GM18520 (cell line): ENCODE data around the gene RPAP3.
A peak's percentile ranks its signal among the peaks of the same experiment; 100 is the strongest.

Source experiments
- ATAC-seq: cut with Tn5 transposase; IDR thresholded peaks from one replicate; pipeline ENCODE4 v1.9.1; 2021; ENCODE audit not compliant: unreplicated experiment

RPAP3 gene

DNA sequence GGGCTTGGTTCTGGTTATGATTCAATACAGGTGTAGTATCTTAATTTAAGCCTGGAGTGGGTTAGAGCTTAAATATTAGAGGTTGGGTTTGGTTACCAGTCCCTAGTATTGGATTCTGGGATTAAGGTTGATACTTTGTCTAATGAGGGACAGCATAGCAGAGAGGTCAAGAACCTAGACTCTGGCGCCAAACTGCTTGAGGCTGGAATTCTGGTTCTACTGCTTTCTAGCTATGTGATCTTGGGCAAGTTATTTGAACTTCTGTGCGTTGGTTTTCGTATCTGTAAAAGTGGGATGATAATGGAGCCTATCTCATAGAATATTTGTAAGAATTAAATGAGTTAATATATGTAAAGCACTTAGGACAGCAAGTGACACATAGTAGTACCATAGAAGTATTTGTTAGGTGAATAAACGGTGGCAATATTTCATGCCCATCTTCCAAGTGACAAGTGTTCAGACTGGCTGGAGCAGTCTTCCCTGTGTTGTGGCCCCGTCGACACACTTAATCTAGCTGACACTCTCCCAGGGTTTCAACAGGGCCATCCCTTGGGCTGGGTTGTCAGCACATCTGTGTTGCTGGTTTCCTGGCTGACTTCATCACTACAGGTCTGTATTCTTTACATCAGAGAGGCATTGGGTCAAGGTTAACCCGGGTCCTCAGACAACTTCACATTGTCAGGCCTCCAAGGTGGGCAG, 16.5 kb upstream of the RPAP3 start:
- ATAC-seq = no peak

DNA sequence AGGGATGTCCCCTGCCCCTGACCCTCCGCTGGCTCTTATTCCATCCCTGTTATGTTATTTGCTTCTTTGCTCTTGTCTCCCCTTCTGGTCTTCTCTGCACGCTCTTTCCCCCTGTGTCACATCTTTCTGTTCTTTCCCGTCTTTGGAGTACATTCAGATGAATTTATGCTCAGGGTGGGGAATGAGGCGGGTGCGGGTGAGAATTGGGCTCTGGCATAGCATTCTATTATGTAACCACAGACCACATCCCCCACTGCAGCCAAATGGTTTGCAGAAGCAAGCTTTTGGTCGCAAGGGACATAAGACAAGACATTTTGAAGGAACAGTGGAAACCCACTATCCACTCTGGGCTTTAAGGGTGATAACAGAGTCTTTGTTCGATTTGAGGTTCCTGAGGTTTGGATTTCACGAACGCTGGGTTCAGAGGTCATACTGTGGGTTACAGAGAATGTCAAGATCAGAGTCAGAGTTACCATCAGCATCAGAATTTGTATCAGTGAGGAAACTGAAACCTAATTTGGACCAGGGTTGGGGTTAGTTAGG, 15.7 kb upstream of the RPAP3 start:
- no peak for ATAC-seq

DNA sequence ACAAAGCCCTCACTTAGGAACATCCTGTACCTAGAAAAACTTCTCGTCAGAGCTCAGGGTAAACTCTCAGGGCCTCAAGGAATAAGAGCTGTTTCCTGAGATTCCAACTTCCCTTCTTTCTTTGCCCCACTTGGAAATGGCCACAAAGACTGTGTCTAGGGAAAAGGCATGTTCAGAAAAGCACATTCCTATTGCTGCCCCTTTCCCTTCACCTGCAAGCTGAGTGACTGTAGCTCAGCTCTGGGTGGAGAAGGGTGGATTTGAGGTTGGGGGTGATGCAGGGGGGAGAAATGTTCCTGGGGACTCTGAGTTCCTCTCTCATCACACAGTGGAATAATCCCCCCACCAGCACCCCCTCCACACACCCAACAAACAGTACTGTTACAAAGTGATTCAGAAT, 12.7 kb upstream of the RPAP3 start:
- no peak for ATAC-seq

DNA sequence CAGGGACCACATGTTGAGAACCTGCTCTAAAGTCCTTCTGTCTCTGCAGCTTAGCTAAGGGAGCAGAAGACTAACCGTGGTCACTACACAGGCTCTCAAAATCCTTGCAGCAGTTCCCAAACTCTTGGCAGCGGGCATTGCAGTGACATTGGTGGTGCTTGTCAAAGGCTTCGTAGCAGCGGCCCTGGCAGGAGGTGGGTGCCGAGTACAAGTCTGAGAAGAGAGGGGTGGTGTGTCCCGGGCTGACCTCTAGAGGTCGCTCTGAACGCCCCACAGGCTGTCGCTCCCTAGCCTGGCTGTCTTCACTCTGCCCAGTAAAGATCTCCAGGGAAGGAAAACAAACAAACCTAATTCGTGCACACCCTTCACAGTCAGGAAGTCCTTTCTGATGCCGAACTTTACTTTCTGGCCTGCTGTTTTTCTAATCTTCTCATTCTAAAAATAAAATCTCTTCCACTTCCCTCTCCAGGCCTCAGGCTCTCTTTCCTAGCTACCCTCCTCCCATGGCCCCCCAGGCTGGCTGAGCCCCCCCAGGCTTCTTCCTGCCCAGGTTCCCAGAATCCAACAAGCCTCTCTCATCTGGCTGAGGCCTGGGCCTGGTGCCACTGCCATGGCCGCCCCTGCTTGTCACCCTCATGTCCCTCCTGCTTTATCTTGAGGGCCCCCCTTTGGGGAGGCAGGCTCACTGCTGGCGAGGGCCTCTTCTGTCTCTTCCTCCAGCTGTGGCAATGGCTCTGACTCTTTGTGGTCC, 11.8 kb upstream of the RPAP3 start:
- no peak for ATAC-seq

DNA sequence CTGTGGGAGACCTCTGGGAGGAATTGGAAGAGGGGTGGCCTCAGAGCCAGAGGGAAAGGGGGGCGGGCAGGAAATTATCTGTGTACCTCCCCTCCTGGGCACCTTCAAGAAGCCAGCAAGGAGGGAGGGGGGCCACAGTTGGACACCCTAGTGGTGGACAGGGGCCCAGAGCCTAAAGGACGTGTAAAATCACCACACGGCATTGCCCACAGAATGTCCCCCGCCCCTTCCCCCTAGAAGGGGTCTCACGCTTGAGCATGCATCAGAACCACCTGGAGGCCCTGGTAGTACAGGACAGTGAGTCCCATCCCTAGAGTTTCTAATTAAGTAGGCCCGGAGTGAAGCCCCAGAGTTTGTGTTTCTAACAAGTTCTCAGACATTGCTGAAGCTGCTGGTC, 11.2 kb upstream of the RPAP3 start:
- ATAC-seq = no peak

DNA sequence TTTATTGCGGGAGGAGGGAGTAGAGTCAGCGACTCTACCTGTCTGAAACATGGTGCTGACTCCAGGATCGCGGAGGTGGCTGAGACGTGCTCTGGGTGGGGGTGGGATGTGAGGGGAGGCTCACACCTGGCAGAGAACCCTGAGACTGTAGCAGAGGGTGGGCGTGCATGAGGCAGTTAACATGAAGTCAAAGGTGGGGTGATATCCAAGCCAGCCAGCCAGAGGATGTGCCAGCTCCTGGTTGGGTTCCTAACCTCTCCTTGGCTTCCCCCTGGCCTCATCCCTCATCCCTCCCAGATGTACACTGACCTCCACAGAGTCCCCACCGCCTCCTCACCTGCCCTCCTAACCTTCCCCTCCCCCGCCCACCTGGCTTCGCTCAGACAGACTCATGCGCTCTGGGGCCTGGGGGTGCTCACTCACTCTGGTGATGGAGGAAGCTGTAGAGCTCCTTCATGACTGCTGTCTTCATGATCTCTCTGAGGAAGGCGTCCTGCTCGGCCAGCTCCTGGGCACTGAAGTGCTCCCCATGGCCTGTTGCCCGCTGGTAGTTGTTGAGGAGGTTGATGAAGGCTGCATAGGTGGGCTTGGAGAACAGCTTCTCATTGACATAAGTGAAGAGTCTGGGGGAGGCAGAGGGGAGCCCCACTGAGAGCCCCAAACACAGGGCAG, 10.2 kb upstream of the RPAP3 start:
- no peak for ATAC-seq

DNA sequence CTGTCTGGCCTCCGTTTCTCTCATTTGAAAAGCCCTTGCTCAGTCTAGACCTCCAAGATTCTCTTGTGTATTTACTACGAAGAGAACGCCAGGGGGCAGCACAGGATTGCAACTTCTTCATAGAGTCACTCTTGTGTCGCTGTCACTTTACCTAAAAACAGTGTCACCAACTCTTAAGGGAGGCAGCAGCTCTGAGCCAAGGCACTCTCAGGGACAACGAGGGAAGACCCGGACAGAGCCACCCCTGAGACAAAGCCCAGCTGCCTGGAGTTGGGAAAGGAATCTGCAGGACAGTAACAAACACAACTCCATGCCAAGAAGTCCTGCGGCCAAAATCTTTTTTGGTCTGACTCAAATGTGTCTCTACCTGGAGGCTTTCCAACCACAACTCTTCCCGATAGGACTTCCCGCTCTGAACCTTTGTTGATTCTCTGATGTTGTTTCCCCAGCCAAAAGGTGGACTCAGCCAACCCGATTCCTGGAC, 9.6 kb upstream of the RPAP3 start:
- ATAC-seq = no peak

DNA sequence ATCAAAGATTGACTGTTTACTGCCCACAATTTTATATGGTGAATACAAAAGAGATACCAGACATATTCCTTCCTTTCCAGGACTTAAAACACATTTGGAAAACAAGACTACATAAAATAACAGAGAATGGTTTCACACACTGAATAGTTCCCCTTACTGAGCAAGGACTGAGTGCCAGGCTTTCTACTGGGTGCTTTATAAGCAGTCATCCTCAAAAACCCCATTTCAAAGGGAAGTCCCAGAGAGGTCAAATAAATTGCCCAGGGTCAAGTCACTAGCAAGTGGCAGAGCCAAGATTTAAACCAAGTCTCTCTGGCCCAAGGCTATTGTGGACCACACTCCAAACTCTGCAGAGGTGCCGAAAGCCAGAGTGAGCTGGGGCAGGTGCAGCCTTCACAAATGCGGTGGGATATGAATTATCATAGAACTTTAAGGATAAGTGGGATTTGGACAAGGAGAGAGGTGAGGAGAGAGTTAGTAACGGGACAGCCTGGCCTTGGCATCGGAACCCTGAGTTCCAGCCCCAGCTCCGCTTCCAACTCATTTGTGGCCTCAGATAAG, 9.1 kb upstream of the RPAP3 start:
- peak; percentile 46 for ATAC-seq

DNA sequence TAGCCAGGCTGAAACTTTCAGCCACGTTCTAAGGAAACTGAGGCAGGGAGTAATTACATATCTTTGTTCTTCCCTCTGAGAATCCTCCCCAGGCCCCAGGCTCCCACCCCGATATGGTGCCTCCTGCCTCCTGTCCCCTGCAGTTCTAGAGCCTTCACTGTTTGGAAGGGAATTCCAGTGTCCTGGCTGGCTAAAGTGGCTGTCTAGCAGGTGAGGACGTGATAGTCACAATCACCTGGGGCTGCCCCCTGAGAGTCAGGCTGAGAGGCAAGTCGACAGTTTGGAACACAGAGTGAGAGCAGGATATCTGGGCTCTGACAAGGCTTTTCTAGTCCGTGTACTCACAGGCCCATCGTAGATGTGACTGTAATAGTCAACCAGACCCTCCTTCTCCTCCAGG, 6.3 kb upstream of the RPAP3 start:
- no peak for ATAC-seq

DNA sequence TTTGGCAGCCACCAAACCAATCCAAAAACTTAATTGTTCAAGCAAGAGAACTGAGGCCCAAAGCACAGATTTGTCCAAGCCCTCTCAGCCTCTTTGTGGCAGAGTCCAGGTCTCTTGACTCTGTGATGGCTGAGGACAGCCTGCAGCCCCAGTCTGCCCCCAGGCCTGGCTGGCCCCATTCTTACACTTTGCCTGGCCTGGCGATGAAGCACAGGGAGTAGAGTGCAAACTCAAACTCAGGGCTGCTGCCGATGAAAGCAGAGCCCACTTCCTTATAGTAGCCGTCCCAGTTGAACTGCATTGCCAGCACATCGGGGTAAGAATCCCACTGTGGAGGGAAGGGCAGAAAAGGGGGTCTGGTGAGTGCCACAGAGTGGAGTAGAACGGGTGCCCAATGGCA, 5.6 kb upstream of the RPAP3 start:
- no peak for ATAC-seq

DNA sequence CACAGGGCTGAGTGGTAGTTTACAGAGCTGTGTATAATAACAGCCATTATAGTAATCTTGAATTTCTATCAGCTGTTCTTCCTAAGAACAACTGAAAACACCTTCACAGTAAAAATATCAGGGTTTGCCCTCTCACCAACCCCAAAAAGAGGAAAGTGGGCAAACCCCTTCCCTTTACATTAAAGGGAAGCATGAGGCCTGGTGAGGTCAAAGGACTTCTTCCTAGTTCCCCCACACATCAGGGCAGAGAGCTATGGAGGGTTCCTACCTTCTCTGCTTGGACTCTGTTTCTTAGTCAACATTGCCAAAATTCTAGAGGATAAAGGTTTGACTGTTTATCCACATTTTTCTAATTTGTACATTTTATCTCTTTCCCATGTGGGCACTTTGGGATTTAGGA, 4.4 kb upstream of the RPAP3 start:
- no peak for ATAC-seq

DNA sequence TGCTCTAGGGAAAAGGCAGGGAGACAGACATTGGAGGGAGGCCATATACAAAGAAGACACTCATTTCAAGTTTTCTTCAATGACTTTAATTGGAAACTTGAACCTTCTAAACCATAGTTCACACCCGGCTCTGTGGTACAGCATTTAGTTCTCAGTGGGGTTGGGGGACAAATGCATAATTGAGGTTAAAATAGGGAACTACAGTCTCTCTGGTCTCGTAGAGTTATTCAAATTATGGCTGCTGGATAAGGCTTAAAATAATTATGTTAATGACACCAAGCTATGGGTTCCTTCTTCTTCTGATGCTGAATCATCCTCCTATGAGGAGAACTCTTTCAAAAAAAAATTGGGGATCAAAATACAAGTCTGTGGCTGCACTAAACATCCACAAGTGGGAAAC, 3.8 kb upstream of the RPAP3 start:
- ATAC-seq = no peak

DNA sequence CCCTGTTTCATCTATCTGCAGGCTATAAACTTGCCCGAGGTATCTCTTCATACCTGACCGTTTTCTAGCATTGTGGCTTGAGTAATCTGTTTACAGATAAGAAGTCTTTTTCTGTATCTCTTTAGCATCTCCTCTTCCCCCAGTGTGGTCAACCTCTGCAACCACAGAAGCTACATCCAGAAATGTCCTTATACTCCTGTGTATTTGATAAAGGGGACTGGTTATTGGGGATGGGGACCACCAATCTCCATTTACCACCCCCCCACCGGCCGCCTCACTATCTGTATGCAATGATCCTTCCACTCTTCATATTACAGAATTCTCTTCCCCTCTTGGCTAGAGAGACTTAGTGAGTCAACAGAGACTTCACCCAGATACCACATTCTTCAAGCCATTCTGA, 3.4 kb upstream of the RPAP3 start:
- no peak for ATAC-seq

DNA sequence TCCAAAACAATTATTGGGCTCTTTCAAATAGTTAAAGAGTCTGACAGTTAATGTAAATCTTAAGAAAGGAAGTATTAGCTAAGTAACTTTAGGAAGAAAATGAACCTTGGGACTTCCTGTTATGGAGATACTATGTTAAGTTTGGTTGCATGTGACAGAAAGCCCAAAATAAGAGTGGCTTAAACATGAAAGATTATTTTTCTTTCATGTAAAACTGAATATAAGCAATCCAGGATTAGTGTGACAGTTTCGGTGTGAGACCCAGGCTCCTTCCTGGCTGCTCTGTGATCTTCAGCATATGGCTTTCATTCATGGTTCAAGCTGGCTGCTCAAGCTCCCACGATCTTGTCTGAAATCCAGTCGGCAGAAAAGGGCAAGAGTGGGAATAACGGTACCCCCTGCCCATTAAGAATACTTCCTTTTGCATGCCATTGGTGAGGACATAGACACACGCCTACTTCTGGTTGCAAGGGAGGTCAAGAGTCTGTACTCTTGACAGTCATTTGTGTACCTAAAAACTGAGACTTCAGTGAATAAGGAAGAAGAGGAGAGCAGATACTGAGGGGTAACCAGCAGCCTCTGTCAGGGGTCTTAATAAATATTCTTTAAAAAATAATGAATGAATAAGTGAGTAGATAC, 2.2 kb upstream of the RPAP3 start:
- no peak for ATAC-seq

DNA sequence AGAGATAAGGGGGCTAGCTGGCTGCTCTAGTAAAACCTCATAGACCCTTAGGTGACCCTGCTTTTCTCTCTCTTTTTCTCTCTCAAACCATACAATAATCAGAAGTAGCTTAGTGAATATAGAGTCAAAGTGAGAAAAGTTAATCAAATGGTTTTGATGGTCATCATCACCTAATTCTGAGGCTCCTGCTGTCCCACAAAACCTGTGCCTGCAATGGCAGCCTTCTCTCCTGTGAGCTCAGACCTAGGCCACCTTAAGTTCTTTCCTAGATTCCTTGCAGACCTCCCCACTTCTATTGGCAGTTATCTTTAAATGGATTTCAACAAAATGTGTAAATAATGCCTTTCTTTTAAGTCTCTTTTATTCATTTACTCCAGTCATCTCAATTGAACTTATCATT, 1.5 kb upstream of the RPAP3 start:
- ATAC-seq = no peak

DNA sequence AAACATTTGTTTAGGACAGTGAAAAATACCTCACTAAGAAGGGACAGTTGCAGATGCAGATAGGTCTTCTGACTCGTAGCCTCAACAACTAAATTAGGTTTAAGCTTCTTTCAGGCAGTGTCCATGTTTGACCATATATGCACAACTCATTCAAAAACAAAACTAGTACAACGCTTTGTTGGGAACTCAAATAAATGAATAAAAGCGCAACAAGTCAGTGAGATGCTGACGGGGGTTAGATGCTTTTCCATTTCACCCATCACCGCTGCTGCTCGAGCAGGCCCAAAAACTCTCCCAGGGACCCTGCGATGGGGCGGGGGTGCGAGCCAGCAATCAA, 633 bp downstream of the RPAP3 start:
- ATAC-seq = no peak

DNA sequence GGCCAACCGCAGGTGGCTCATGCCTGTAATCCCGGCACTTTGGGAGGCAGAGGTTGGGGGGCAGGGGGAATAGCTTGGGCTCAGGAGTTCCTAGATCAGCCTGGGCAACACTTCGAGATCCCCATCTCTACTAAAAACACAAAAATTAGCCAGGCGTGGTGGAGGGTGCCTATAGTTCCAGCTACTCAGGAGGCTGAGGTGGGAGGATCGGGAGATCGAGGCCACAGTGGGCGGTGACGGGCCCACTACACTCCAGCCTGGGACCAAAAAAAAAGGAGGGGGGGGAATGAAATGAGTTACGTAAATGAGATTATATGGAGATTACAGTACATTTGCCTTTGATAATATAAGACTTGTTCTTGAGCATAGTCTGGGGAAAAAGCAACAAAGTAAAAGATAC, 1.1 kb downstream of the RPAP3 start:
- ATAC-seq = no peak

DNA sequence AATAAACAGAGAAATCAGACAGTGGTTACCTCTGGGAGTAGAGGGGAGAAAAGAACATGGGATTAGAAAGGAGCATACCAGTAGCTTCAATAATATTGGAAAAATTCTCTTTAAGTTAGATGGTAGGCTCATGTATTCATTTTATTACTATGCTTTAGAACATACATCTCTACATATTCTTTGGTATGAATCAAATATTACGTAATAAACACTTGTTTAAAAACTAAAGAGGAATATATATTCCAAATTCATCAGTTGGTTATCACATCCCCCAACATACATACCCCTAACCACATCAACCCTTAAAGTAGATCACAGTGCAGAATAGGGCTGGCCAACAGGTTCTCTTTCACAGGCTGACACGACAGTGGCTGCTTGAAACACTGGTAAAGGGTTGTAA, 5.6 kb downstream of the RPAP3 start:
- ATAC-seq = no peak

DNA sequence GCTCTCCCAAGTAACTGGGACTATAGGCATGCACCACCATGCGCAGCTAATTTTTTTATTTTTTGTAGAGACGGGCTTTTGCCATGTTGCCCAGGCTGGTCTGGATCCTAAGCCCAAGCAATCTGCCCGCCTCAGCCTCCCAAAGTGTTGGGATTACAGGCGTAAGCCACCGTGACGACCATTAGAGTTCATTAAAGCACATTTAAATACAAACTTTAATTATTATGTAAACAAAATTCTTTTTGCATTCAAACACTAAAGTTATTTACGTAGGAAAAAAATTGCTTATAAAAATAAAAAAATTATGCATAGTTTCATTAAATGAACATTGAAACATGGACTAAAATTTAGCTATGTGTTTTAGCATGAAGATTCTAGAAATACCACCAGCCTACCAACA, 7.2 kb downstream of the RPAP3 start:
- no peak for ATAC-seq

DNA sequence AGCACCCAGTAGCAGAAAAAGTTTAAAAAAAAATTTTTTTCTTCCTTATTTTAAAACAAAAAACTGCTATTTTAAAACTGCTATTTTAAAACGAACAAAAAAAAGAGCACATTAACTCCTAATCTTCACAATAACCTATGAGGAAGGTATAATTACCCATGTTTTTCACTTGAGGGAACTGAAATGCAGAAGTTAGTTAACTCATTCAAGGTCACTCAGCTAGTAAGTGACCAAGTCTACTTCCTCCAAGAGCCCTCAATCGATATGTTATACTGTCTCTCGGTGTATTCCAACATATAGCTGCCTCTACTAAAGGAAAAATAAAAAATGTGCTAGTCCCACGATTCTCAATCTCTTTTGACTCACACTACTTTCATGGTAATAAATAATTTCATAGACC, 7.8 kb downstream of the RPAP3 start:
- ATAC-seq = no peak

DNA sequence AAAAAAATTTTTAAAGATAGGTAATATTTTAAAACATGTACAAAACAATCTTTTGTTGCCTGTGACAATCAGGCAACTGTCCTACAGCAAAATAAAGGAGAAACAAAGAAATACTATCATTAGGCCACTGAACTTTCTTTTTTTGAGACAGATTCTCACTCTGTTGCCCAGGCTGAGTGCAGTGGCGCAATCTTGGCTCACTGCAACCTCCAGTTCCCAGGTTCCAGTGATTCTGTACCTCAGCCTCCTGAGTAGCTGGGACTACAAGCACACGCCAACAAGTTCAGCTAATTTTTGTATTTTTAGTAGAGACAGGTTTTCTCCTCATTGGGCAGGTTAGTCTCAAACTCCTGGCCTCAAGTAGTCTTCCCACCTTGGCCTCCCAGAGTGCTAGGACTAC, 16.6 kb downstream of the RPAP3 start:
- no peak for ATAC-seq
